Gastrocnemius medialis (tissue), 4 donors: Measurements from ENCODE around the gene TNFRSF12A. TPM values are rescaled to one million over a fixed set of nuclear protein-coding genes. Genes with fewer than 3 reads are reported as not detected.

Source experiments
- ATAC-seq, 2 donors: fragments of 150-250 bp; one replicate each; pipeline ENCODE4 v1.9.1; 2016
- DNase-seq, 2 donors: peaks; one replicate each; pipeline ENCODE4 v3.0.0-alpha.2; 2019
- H3K27ac ChIP-seq, 4 donors: fragments of 200-600 bp; sonication (generic); 1 replicate in 1 of 4; 2 replicates in 3 of 4; pipeline ENCODE4 v1.5.1; 2016 to 2018; ENCODE audit warnings: mild to moderate bottlenecking in 2 of 4, moderate library complexity in 1 of 4
- H3K27me3 ChIP-seq, 3 donors: fragments of 200-600 bp; sonication (generic) in 2 of 3; 1 replicate in 1 of 3; 2 replicates in 2 of 3; pipeline versions ENCODE4 v1.5.1 to v1.6.0; 2016 to 2019; ENCODE audit warnings: mild to moderate bottlenecking in 1 of 3, moderate library complexity in 1 of 3
- H3K36me3 ChIP-seq, 2 donors: fragments of 200-600 bp; sonication (generic) in 1 of 2; one replicate each; pipeline ENCODE4 v1.5.1; 2017 to 2018
- H3K4me1 ChIP-seq, 2 donors: fragments of 200-600 bp; sonication (generic) in 1 of 2; one replicate each; pipeline ENCODE4 v1.5.1; 2016 to 2017; ENCODE audit warnings: mild to moderate bottlenecking in 2 of 2
- H3K4me3 ChIP-seq, 4 donors: fragments of 200-600 bp; sonication (generic) in 3 of 4; 1 replicate in 1 of 4; 2 replicates in 3 of 4; pipeline ENCODE4 v1.5.1; 2016 to 2019; ENCODE audit warnings: mild to moderate bottlenecking in 2 of 4
- H3K9me3 ChIP-seq, 3 donors: fragments of 200-600 bp; sonication (generic) in 2 of 3; 1 replicate in 1 of 3; 2 replicates in 2 of 3; pipeline ENCODE4 v1.5.1; 2016 to 2019
- CTCF ChIP-seq, 5 experiments: fragments of 450-650 bp in 3 of 5; fragments of 200-600 bp in 2 of 5; sonication (generic) in 2 of 5; IDR thresholded peaks in 4 of 5; conservative IDR thresholded peaks in 1 of 5; 1 replicate in 4 of 5; 2 replicates in 1 of 5; pipeline ENCODE4 v1.5.1; 2016 to 2019; ENCODE audit warnings: antibody characterized with exemption in 5 of 5, mild to moderate bottlenecking in 3 of 5, moderate library complexity in 3 of 5
- POLR2A ChIP-seq, 2 donors: fragments of 450-650 bp; IDR thresholded peaks; one replicate each; pipeline ENCODE4 v1.6.1; 2017; ENCODE audit warnings: antibody characterized with exemption in 2 of 2, mild to moderate bottlenecking in 2 of 2, moderate library complexity in 2 of 2
- in situ Hi-C, 4 donors: fragments of 200-750 bp; cut with MboI; loops; one replicate each; pipeline versions ENCODE4 v1.15.0 to v1.8.0; 2017; ENCODE audit warnings: low sequenced_read_pairs in 4 of 4
- intact Hi-C: fragments of 100-400 bp; cut with DNase I; formaldehyde crosslinking; loops from one replicate; pipeline ENCODE4 v1.15.1; 2023; ENCODE audit warnings: low total_unique reads
- total RNA-seq, 4 donors: library from RNA; depleted of rRNA; stranded (reverse); fragments of >200 nt; gene quantifications; one replicate each; pipeline versions ENCODE4 v1.1.0 to v1.2.3, GENCODE V29; 2016

The TNFRSF12A gene
- total RNA-seq, 4 donors from 2014 or later, result 34.0 to 161 (median 85.5) TPM

GRCh38 chr16:3019594-3020246 lies 448 bp upstream of the TNFRSF12A start:
- Histone ChIP-seq H3K4me3 (peak overlapping the region; percentile 48 to 99 (median 76)), H3K27me3 (peaks cover 13 to 25% (median 15%) of the 10 kb centered on the region in 3 donors), H3K9me3 (no peaks in the 10 kb centered on the region), H3K4me1 (peaks cover 30 to 47% of the 10 kb centered on the region in 2 donors), H3K27ac (peak overlapping the region in 2 of 4 donors; percentile 96 to 98), H3K36me3 (no peaks in the 10 kb centered on the region)
- intact Hi-C loops (loop anchor here (1.0 to 5.0 kb wide), 5 partner anchors 15 to 972 kb away; partner anchors contain the start of genes NTHL1, TSC2 and ZNF263), in situ Hi-C loops (no loop called here)
- ATAC-seq, result no peak
- no peak for TF ChIP-seq CTCF (IDR thresholded peaks at IDR 0.05 in 4 of 5, conservative IDR thresholded peaks at IDR 0.05 in 1 of 5)
- no peak for TF ChIP-seq POLR2A (IDR thresholded peaks at IDR 0.05)
- DNase-seq, result no peak

- intact Hi-C loops (loop anchor here (1.0 to 5.0 kb wide), 6 partner anchors 17 to 974 kb away; partner anchors contain the start of genes NTHL1, SRRM2, TSC2 and ZNF263), in situ Hi-C loops (no loop called here)
- H3K4me1 ChIP-seq, result peaks cover 32 to 54% of the 10 kb centered on the region in 2 donors
- H3K27me3 ChIP-seq, result peaks cover 13 to 25% (median 15%) of the 10 kb centered on the region in 3 donors
- H3K27ac ChIP-seq, result peak overlapping the region; percentile 96 to 100 (median 98)
- no peaks in the 10 kb centered on the region for H3K9me3 ChIP-seq
- TF ChIP-seq POLR2A (IDR thresholded peaks at IDR 0.05) (peak; percentile 9 to 56), CTCF (IDR thresholded peaks at IDR 0.05 in 4 of 5, conservative IDR thresholded peaks at IDR 0.05 in 1 of 5) (no peak)
- ATAC-seq (peak; percentile 28 to 37), DNase-seq (peak; percentile 80 to 95)
- H3K4me3 ChIP-seq, result peak overlapping the region; percentile 48 to 99 (median 76)
- peaks cover 0 to 4% of the 10 kb centered on the region in 2 donors for H3K36me3 ChIP-seq
These were observed 658 bp downstream of the TNFRSF12A start for GRCh38 chr16:3020604-3021448.

- TF ChIP-seq POLR2A (IDR thresholded peaks at IDR 0.05) (peak in 1 of 2 donors; percentile 48), CTCF (IDR thresholded peaks at IDR 0.05 in 4 of 5, conservative IDR thresholded peaks at IDR 0.05 in 1 of 5) (peak in 4 of 5 experiments; percentile 30 to 51 (median 38))
- Histone ChIP-seq H3K9me3 (no peaks in the 10 kb centered on the region), H3K27me3 (peaks cover 13 to 25% (median 15%) of the 10 kb centered on the region in 3 donors), H3K27ac (peak overlapping the region; percentile 96 to 100 (median 98)), H3K4me3 (peak overlapping the region; percentile 48 to 99 (median 76)), H3K4me1 (peaks cover 32 to 54% of the 10 kb centered on the region in 2 donors), H3K36me3 (peaks cover 0 to 12% of the 10 kb centered on the region in 2 donors)
- peak; percentile 49 to 61 for ATAC-seq
- in situ Hi-C loops (no loop called here), intact Hi-C loops (loop anchor here (1.0 to 5.0 kb wide), 5 partner anchors 37 to 974 kb away; partner anchors contain the start of genes NTHL1, SRRM2, TSC2 and ZNF263)
- peak; percentile 87 to 95 for DNase-seq
These were observed 1.5 kb downstream of the TNFRSF12A start for GRCh38 chr16:3021449-3022207.

GRCh38 chr16:3022208-3022683 lies 2.1 kb downstream of the TNFRSF12A start:
- in situ Hi-C loops, result no loop called here
- Histone ChIP-seq H3K4me1 (peaks cover 32 to 54% of the 10 kb centered on the region in 2 donors), H3K9me3 (no peaks in the 10 kb centered on the region), H3K4me3 (peak overlapping the region; percentile 48 to 99 (median 76)), H3K36me3 (peaks cover 0 to 18% of the 10 kb centered on the region in 2 donors), H3K27ac (peak overlapping the region; percentile 96 to 100 (median 98)), H3K27me3 (peaks cover 13 to 21% (median 13%) of the 10 kb centered on the region in 3 donors)
- DNase-seq (peak; percentile 85 to 93), ATAC-seq (peak; percentile 51 to 61)
- TF ChIP-seq CTCF (IDR thresholded peaks at IDR 0.05 in 4 of 5, conservative IDR thresholded peaks at IDR 0.05 in 1 of 5) (peak in 1 of 5 experiments; percentile 29), POLR2A (IDR thresholded peaks at IDR 0.05) (peak; percentile 15 to 30)
- intact Hi-C loops, result loop anchor here (2.0 to 5.0 kb wide), 3 partner anchors 109 to 975 kb away; partner anchors contain the start of genes NTHL1, TSC2 and ZNF263
